ENCODE results near the gene SCN3A. TPM values are rescaled to one million over a fixed set of nuclear protein-coding genes. Genes with fewer than 3 reads are reported as not detected.

SCN3A gene
- total RNA-seq, 1 donor from 2014 or later: 0.17 TPM

DNA sequence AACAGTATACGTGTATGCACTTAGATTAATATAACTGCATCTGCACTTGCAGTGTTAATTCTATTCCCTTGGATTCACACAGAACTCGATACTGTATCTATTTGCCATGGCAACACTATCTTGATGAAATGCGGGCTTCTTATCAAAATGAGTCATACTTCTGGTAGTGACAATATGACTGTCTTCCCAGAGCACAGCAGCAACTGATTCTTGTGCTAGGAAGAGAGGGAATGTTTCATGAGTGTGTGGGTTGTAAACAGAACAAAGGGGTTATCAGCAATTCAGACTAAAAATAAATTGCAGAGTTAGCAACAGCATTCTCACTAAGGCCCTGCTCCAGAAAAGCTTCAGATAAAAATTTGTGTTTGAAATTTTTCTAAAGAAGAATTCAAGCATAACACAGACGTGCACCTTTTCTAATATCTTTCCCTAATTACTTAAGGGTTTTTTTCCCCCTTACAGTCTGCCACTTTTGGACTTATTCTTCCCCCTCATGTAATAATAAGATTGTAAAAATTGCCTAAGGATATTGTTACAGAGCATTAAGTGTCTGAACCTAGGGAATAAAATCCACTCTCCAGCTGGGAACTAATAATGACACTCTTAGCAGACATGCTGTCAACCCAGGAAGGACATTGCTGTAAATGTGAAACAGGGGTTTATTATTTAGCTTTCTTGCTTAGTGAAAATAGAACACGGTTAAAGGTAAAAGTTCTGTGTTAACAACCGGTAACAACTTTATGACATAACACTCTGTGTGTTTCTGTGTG, 148.6 kb downstream of the SCN3A start:
- no peak overlapping the region for H3K4me3 ChIP-seq (ENCODE audit: low read depth, low read length)
- no peak for DNase-seq (ENCODE audit: low read depth)
- TF ChIP-seq, protein P1, sequence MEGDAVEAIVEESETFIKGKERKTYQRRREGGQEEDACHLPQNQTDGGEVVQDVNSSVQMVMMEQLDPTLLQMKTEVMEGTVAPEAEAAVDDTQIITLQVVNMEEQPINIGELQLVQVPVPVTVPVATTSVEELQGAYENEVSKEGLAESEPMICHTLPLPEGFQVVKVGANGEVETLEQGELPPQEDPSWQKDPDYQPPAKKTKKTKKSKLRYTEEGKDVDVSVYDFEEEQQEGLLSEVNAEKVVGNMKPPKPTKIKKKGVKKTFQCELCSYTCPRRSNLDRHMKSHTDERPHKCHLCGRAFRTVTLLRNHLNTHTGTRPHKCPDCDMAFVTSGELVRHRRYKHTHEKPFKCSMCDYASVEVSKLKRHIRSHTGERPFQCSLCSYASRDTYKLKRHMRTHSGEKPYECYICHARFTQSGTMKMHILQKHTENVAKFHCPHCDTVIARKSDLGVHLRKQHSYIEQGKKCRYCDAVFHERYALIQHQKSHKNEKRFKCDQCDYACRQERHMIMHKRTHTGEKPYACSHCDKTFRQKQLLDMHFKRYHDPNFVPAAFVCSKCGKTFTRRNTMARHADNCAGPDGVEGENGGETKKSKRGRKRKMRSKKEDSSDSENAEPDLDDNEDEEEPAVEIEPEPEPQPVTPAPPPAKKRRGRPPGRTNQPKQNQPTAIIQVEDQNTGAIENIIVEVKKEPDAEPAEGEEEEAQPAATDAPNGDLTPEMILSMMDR (IDR thresholded peaks at IDR 0.05; ENCODE audit: insufficient read depth, low read length, poor library complexity, severe bottlenecking): no peak

DNA sequence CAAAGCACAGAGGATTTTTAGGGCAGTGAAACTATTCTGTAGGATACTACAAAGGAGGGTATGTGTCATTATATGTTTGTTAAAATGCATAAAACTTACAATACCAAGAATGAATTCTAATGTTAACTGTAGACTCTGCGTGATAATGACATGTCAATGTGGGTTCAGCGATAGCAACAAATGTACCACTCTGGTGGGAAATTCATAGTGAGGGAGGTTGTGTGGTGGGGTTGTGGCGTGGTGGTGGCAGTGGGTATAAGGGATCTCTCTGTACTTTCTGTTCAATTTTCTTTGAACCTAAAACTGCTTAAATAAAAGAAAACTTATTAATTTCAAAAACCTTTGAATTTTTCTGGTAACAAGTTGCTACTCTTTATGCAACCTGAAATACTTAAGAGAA, 149.2 kb downstream of the SCN3A start:
- H3K27me3 ChIP-seq (ENCODE audit: control insufficient read depth, insufficient read depth, low read length): no peaks in the 10 kb centered on the region
- no peak overlapping the region for H3K4me3 ChIP-seq (ENCODE audit: low read depth, low read length)
- TF ChIP-seq, protein P1 (IDR thresholded peaks at IDR 0.05; ENCODE audit: insufficient read depth, low read length, poor library complexity, severe bottlenecking): no peak
- H3K36me3 ChIP-seq (ENCODE audit: control insufficient read depth, insufficient read depth, low read length): no peaks in the 10 kb centered on the region
- no peak for DNase-seq (ENCODE audit: low read depth)

More for the DNA sequence above, 148.6 kb downstream of the SCN3A start:
- Histone ChIP-seq H3K27me3 (ENCODE audit: control insufficient read depth, insufficient read depth, low read length) (no peaks in the 10 kb centered on the region), H3K36me3 (ENCODE audit: control insufficient read depth, insufficient read depth, low read length) (no peaks in the 10 kb centered on the region)

DNA sequence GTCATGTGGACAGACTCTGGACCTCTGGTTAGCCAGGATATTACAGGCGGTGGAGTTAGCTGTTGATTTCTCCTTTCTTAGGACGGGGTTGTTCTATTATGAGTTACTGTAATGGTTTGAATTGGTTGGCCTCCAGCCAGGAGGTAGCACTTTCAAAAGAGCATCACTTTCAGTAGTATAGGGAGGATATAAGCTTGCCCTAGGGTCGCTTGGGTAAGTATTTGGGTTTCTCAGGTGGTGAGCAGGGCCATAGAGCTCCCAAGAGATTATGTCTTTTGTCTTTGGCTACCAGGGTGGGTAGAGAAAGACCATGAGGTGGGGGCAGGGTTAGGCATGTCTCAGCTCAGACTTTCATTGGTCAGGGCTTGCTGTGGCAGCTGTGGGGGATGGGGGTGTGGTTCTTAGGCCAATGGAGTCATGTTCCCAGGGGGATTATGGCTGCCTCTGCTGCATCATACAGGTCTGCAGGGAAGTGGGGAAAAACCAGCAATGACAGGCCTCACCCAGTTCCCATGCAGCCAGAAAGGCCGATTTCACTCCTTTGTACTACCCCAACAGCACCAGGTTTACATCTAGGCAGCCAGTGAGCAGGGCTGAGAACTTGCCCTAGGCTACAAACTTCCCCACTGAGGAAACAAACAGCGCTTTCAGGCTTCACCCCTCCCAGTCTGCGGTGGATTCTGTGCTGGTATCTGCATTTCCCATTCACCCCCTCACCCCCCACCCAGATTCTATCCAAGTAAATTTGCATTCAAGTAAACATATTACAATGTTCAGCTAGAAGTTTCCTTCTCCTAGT, 159.1 kb downstream of the SCN3A start:
- no peak for DNase-seq (ENCODE audit: low read depth)
- TF ChIP-seq, protein P1 (IDR thresholded peaks at IDR 0.05; ENCODE audit: insufficient read depth, low read length, poor library complexity, severe bottlenecking): no peak
- H3K4me3 ChIP-seq (ENCODE audit: low read depth, low read length): no peak overlapping the region
- no peaks in the 10 kb centered on the region for H3K36me3 ChIP-seq (ENCODE audit: control insufficient read depth, insufficient read depth, low read length)
- no peaks in the 10 kb centered on the region for H3K27me3 ChIP-seq (ENCODE audit: control insufficient read depth, insufficient read depth, low read length)

Other genes starting within 250 kb of the SCN3A start
- 0.46 TPM in 1 of 2 replicates, not detected in the other for gene SLC38A11, start 248.5 kb downstream of the SCN3A start, total RNA-seq
- 0.04 and 0.14 TPM in 2 replicates for gene SCN2A, start 35.4 kb upstream of the SCN3A start, total RNA-seq